Renal pelvis (tissue), 4 donors: ENCODE results near the gene ZSCAN5B. TPM values are rescaled to one million over a fixed set of nuclear protein-coding genes. Genes with fewer than 3 reads are reported as not detected.

ENCODE experiments used
- DNase-seq: peaks from one replicate; pipeline ENCODE4 v3.0.0-alpha.2; 2013
- polyA plus RNA-seq, 3 donors: library from polyadenylated mRNA; unstranded; fragments of 120-200 nt; gene quantifications; one replicate each; pipeline ENCODE4 v1.2.1, GENCODE V29; 2013; ENCODE audit not compliant: insufficient read length in 3 of 3

The ZSCAN5B gene
- polyA plus RNA-seq, 3 donors: 0.13 to 0.14 TPM; not detected in 1

DNA sequence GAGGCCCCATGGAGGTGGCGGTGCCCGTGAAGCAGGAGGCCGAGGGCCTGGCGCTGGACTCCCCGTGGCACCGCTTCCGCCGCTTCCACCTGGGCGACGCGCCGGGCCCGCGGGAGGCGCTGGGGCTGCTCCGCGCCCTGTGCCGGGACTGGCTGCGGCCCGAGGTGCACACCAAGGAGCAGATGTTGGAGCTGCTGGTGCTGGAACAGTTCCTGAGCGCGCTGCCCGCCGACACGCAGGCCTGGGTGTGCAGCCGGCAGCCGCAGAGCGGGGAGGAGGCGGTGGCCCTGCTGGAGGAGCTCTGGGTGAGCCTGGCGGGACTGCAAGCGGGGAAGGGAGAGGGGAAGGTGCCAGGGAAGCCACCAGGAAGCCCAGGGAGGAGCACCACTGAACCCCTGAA is 50.7 kb downstream of the ZSCAN5B start:
- no peak for DNase-seq

DNA sequence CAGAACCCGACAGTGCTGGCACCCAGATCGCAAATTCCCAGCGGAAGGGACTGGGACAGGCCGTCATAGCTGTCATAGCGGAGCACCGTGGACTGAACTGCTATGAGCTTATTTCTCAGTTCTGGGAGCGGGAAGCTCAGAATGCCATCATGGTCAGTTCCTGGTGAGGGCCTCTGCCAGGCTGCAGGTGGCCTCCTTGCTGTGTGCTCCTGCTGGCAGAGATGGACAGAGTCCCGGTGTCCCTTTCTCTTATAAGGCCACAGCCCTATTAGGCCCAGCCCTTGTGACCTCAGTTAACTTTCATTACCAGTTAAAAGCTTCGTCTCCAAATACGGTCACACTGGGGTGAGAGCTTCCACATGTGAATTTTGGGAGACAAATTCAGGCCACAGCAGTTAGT is 51.9 kb downstream of the ZSCAN5B start:
- DNase-seq: no peak

DNA sequence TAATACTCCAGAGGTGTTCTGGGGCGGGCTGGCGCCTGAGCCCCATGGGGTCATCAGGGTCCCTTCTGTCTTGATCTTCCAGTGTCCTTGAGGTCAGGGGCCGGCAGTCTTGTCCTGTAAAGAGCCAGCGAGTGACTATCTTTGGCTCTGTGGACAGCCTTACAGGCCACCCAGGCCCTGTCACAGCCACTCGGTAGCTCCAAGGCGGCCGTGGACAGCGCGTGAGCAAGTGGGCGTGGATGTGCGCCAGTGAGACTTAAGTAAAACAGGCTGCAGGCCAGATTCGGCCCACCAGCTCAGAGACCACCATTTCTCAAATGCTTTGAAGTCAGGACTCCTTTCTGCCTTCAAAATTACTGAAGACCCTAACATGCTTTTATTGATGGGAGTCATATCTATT is 52.8 kb downstream of the ZSCAN5B start:
- DNase-seq: no peak

DNA sequence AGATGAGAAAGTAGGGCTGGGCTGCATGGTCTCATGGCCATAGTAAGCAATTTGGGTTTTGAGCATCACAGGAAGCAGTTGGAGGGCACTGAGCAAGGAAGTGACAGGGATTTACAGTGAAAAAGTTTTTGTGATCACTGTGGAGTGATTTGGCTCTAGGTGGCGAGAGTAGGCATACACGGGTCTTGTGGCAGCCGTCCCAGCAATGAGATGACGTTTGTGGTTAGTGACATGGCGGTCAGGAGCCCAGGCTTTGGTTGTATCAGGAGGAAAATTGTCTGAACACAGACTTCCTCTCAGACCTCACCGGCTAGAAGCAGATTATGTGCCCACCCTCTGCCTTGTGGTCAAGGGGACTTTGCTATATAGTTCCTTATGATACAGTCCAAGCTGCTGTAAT is 53.2 kb downstream of the ZSCAN5B start:
- no peak for DNase-seq

DNA sequence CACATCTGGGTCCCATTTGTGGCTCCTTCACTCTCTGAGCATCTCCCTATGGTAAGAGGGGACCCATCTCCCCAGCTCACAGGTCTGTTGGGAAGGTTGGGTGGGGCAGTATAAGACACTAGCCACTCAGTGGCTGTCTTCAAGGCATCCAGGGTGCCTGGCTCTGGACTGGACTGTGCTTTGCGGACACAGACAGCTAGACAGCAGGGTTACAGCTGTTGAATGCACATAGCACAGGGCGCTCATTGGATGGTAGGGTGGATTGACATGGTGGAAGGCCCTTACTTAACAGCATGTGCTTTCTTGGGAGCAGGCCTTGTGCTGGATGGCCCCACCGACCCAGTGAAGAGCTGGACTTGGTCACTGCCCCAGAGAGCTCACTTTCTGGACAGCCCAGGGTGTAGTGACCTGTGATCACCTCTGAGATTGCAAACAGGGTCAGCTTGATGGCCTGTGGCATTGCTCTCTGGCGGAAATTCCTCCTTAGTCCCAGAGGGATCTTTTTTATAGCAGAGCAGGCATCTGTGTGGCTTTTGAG is 54.6 kb downstream of the ZSCAN5B start:
- DNase-seq: no peak

DNA sequence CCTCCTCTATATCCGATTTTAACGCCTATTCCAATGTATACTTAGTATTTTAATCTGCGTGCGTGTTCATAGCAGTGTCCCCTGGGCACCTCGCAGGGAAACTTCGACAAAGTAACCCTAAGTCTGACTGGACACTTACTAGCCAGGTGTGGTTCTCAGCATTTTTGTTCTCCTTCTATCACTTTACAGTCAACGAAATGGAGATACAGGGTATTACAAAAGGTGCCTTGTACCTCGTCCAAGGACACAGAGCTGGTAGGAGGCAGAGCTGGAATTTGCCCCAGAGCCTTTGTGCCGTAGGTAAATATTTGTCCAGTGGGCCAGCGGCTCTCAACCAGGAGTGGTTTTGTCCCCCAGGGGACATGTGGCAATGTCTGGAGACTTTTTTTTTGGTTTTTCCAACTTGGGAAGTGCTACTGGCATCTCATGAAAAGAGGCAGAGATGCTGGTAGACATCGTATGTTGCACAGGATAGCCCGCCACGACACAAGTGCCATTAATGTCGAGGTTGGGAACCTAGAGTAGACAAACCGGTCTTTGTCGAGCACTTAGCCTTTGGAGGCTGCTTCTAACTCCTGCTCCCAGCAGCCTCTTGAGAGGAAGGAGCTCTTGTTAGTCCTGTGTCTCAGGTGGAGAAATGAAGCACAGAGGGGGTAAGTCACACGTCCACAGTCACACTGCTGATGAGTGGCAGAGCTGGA is 55.3 kb downstream of the ZSCAN5B start:
- DNase-seq: no peak

DNA sequence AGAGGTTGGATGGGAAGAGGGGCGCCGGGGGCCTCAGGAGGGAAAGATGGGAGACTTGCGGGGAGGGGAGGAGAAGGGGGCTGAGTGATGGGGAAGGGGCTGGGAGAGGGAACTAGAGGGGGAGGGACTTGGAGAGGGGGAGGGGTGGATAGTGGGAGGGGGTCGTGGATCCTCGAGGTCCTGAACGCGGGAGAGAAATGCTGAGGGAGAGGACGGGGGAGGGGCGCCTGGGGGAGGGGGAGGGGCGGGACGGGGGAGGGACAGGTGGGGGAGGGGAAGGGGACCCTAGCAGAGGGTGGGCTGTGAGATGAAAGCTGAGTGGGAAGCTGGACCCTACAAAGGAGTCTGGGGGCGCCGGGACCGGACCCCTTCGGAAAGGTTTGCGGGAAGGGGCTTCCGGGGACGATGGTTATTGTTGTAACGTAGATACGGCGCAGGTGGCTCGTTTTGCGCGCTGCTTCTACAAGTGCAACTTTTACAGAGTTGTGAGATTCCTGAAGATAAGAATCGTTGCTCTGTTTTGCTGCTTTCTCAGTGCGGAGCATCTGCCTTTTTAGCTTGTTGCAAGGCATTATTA is 56.1 kb downstream of the ZSCAN5B start:
- no peak for DNase-seq

DNA sequence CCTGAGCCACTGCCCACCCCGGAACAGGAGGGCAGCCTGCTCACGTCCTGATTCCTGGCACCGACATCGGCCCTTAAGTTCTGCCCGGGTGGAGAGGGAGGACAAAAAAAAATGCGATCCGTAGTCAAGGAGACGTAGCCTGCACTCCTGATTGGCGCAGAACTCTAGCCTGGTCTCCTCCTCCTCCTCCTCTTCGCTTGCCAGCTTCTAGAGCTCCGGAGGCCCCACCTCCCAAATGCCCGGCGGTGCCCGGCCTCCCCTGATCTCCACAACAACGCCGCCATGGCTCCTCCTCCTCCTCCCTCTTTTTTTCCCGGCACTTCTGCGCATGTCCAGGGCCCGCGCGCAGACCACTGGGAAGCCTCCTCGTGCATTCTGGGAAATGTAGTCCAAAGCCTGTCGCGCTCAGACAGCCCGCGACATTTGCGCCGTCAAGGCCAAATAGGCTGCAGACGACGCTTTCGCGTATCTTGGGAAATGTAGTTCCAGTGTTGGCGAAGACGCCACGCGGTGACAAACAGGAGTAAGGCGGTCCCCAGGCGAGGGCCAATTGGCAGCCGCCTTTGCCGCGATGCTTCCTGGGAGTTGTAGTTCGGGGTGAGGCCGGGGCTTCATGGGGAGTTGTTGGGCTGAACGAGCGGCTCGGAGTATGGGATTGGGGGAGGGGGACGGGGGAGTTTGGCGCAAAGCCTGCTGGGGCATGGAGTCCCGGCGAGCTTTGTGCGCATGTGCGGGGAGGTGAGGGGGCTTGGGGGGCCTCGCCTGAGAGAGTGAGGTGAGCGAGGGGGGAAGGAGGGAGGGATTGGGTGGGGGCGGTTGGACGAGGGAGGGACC is 56.8 kb downstream of the ZSCAN5B start, which contains the start of gene ZNF444:
Gene ZNF444, plus strand, starts transcription at position 705 of the 834 bp plus-strand sequence. CDS start 5,625 bp downstream, outside the sequence.
- peak; percentile 99 for DNase-seq

DNA sequence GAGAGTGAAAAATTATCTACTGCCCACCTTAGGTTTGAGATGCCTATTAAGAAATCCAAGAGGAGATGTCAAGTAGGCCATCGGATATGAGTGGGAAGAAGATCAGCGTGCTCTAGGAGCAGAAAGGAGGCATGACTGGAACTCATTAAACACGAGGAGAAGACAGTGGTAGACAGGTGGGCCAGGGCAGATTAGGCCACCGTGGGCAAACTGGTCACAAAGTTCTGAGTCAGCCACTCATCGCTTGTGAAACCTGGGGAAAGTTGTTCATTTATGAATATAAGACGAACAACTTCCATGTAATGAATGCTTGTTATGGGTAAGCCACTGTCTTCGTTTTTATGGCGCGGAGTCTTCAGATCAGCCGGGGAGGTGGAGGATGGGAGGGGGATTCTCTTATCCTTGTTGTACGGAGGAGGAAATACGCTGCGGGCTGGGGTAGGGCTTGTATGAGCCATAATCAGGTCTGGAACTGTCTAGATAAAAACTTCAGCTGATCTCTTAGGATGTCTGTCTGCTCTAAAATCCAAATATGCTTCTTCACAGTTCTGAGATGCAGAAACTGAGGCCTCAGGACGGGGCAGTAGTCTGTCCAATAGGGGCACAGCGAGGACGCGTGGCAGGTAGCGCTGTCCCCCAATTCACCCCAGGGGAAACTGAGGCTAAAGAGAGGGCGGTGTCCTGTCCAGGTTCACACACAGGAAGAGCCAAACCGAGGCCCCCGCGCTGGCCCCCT is 57.6 kb downstream of the ZSCAN5B start:
- DNase-seq: no peak

Other genes starting within 250 kb of the ZSCAN5B start
- gene NLRP8, start 250.0 kb downstream of the ZSCAN5B start, polyA plus RNA-seq: not detected
- not detected for gene NLRP5, start 211.0 kb downstream of the ZSCAN5B start, polyA plus RNA-seq
- gene ZNF787, start 76.5 kb downstream of the ZSCAN5B start, polyA plus RNA-seq: 10 to 100 TPM; 18.1 to 26.2 (median 22.7) TPM
- gene ZNF444, start 56.5 kb downstream of the ZSCAN5B start, polyA plus RNA-seq: 10 to 100 TPM; 39.9 to 48.7 (median 41.2) TPM
- gene GALP, start 21.8 kb downstream of the ZSCAN5B start, polyA plus RNA-seq: under 1 TPM in 1 of 3 donors, not detected in 2; 0.47 TPM
- gene ZSCAN5C, start 4.5 kb upstream of the ZSCAN5B start, polyA plus RNA-seq: not detected
- 1 to 10 TPM; 1.7 to 5.6 (median 5.3) TPM for gene EDDM13, start 75.0 kb upstream of the ZSCAN5B start, polyA plus RNA-seq
- gene ZSCAN5A, start 117.1 kb upstream of the ZSCAN5B start, polyA plus RNA-seq: 10 to 100 TPM; 12.2 to 21.6 (median 20.3) TPM
- gene ZNF582, start 195.8 kb upstream of the ZSCAN5B start, polyA plus RNA-seq: 10 to 100 TPM in 2 of 3 donors, 1 to 10 TPM in 1; 9.2 to 16.5 (median 10.8) TPM
- 1 to 10 TPM; 8.6 to 9.6 (median 9.4) TPM for gene ZNF583, start 206.5 kb upstream of the ZSCAN5B start, polyA plus RNA-seq